Thyroid gland (tissue), 4 donors: ENCODE data around the gene HIVEP3. TPM values are rescaled to one million over a fixed set of nuclear protein-coding genes. Genes with fewer than 3 reads are reported as not detected.

Experiments
- DNase-seq, 2 donors: peaks; one replicate each; pipeline ENCODE4 v3.0.0-alpha.2; 2019
- H3K27ac ChIP-seq, 3 donors: fragments of 200-600 bp; sonication (generic); 1 replicate in 2 of 3; 2 replicates in 1 of 3; pipeline ENCODE4 v1.5.1; 2016 to 2019; ENCODE audit warnings: mild to moderate bottlenecking in 1 of 3, moderate library complexity in 1 of 3
- H3K27me3 ChIP-seq: fragments of 200-600 bp; sonication (generic); one replicate; pipeline ENCODE4 v1.5.1; 2019
- H3K36me3 ChIP-seq, 2 donors: fragments of 200-600 bp; sonication (generic); one replicate each; pipeline ENCODE4 v1.5.1; 2016 to 2019
- H3K4me1 ChIP-seq, 2 donors: fragments of 200-600 bp; sonication (generic); one replicate each; pipeline ENCODE4 v1.5.1; 2017 to 2019
- H3K4me3 ChIP-seq, 3 donors: fragments of 200-600 bp; sonication (generic); replicated peaks in 1 of 3; 1 replicate in 2 of 3; 2 replicates in 1 of 3; pipeline ENCODE4 v1.5.1; 2016; ENCODE audit warnings: mild to moderate bottlenecking in 1 of 3
- H3K9me3 ChIP-seq: fragments of 200-600 bp; sonication (generic); one replicate; pipeline ENCODE4 v1.5.1; 2017
- CTCF ChIP-seq, 6 experiments: fragments of 200-600 bp in 3 of 6; fragments of 450-650 bp in 3 of 6; sonication (generic) in 3 of 6; IDR thresholded peaks; one replicate each; pipeline ENCODE4 v1.5.1; 2016 to 2019; ENCODE audit warnings: antibody characterized with exemption in 6 of 6, mild to moderate bottlenecking in 2 of 6, inconsistent platforms in 1 of 6, moderate library complexity in 1 of 6
- POLR2A ChIP-seq, 2 donors: fragments of 450-650 bp; IDR thresholded peaks; one replicate each; pipeline ENCODE4 v1.6.1; 2017; ENCODE audit warnings: antibody characterized with exemption in 2 of 2, mild to moderate bottlenecking in 2 of 2, moderate library complexity in 1 of 2
- WGBS, 2 donors: methylation state at CpG; one replicate each; pipeline ENCODE4 v1.1.5; 2017; 5-methylcytosine and 5-hydroxymethylcytosine counted together
- intact Hi-C: fragments of 100-400 bp; cut with DNase I; formaldehyde crosslinking; loops from one replicate; pipeline ENCODE4 v1.15.1; 2023
- total RNA-seq, 4 donors: library from RNA; depleted of rRNA; stranded (reverse); fragments of >200 nt; gene quantifications; one replicate each; pipeline ENCODE4 v1.2.3, GENCODE V29; 2016

HIVEP3 gene
- total RNA-seq, 4 donors from 2014 or later, result 9.7 to 13.5 (median 12.5) TPM

- DNase-seq, result peak in 1 of 2 donors; percentile 56
- 62 to 82% methylated on average over 9 to 12 of the region's 12 CpGs for WGBS, 2 donors
Observed at GRCh38 chr1:41498804-41499203, 419.9 kb downstream of the HIVEP3 start.

GRCh38 chr1:41498391-41498790 lies 420.3 kb downstream of the HIVEP3 start:
- TF ChIP-seq POLR2A (IDR thresholded peaks at IDR 0.05) (no peak), CTCF (IDR thresholded peaks at IDR 0.05) (no peak)
- H3K27me3 ChIP-seq, result no peaks in the 10 kb centered on the region
- DNase-seq, result no peak
- H3K27ac ChIP-seq, result peak overlapping the region in 1 of 3 donors; percentile 56
- no peaks in the 10 kb centered on the region for H3K36me3 ChIP-seq
- 84 to 91% methylated on average over 5 of the region's 5 CpGs for WGBS, 2 donors
- no peaks in the 10 kb centered on the region for H3K9me3 ChIP-seq
- H3K4me1 ChIP-seq, result peaks cover 32 to 82% of the 10 kb centered on the region in 2 donors
- intact Hi-C loops, result no loop called here
- no peak overlapping the region for H3K4me3 ChIP-seq

More at GRCh38 chr1:41498804-41499203, 419.9 kb downstream of the HIVEP3 start:
- no peaks in the 10 kb centered on the region for H3K27me3 ChIP-seq
- peaks cover 33 to 86% of the 10 kb centered on the region in 2 donors for H3K4me1 ChIP-seq
- intact Hi-C loops, result no loop called here
- H3K9me3 ChIP-seq, result no peaks in the 10 kb centered on the region
- no peaks in the 10 kb centered on the region for H3K36me3 ChIP-seq
- no peak overlapping the region for H3K4me3 ChIP-seq
- peak overlapping the region in 1 of 3 donors; percentile 56 for H3K27ac ChIP-seq
- TF ChIP-seq CTCF (IDR thresholded peaks at IDR 0.05) (no peak), POLR2A (IDR thresholded peaks at IDR 0.05) (no peak)

- Histone ChIP-seq H3K27me3 (no peaks in the 10 kb centered on the region), H3K27ac (no peak overlapping the region), H3K36me3 (no peaks in the 10 kb centered on the region), H3K4me1 (peaks cover 24 to 73% of the 10 kb centered on the region in 2 donors), H3K9me3 (no peaks in the 10 kb centered on the region), H3K4me3 (no peak overlapping the region)
- no peak for DNase-seq
- WGBS, 2 donors, result 94 to 97% methylated on average over 7 of the region's 7 CpGs
- TF ChIP-seq CTCF (IDR thresholded peaks at IDR 0.05) (no peak), POLR2A (IDR thresholded peaks at IDR 0.05) (no peak)
- intact Hi-C loops, result no loop called here
Observed at GRCh38 chr1:41497461-41498030, 421.2 kb downstream of the HIVEP3 start.

- WGBS, 2 donors, result 71 to 75% methylated on average over 8 to 10 of the region's 13 CpGs
- H3K9me3 ChIP-seq, result no peaks in the 10 kb centered on the region
- DNase-seq, result peak; percentile 61 to 70
Observed at GRCh38 chr1:41497056-41497440, 421.7 kb downstream of the HIVEP3 start.

More at GRCh38 chr1:41497056-41497440, 421.7 kb downstream of the HIVEP3 start:
- H3K4me3 ChIP-seq, result no peak overlapping the region
- no peaks in the 10 kb centered on the region for H3K27me3 ChIP-seq
- no peak for TF ChIP-seq POLR2A (IDR thresholded peaks at IDR 0.05)
- no peak for TF ChIP-seq CTCF (IDR thresholded peaks at IDR 0.05)
- no peaks in the 10 kb centered on the region for H3K36me3 ChIP-seq
- H3K4me1 ChIP-seq, result peaks cover 19 to 68% of the 10 kb centered on the region in 2 donors
- H3K27ac ChIP-seq, result peak overlapping the region; percentile 67 to 85 (median 67)
- intact Hi-C loops, result no loop called here
